IMR-90 (cell line): ENCODE data around the gene VPS11.

Source experiments
- MAZ ChIP-seq: IDR thresholded peaks from 2 replicates; pipeline ENCODE4 v1.6.1; 2012; ENCODE audit warnings: low read depth, mild to moderate bottlenecking, low read length, improper control_type of control experiment, moderate library complexity, borderline replicate concordance
- RFX5 ChIP-seq: IDR thresholded peaks from 2 replicates; pipeline ENCODE4 v1.8.0; 2012; ENCODE audit warnings: low read depth, mild to moderate bottlenecking, low read length, moderate library complexity

DNA sequence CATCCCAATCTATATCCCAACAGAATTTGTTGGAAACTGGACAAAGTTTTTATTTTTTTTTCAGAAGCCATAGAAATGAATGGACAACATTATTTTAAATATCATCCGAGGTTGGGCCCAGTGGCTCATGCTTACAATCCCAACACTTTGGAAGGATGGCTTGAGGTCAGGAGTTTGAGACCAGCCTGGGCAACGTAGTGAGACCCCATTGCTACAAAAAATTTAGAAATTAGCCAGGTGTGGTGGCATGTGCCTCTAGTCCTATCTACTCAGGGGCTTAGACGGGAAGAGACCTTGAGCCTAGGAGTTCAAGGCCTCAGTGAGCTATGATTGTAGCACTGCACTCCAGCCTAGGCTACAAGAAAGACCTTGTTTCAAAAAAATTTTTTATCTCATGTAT, 32.8 kb upstream of the VPS11 start:
- TF ChIP-seq MAZ (no peak), RFX5 (no peak)
